Measurements from ENCODE around the gene GDNF. TPM values are rescaled to one million over a fixed set of nuclear protein-coding genes. Genes with fewer than 3 reads are reported as not detected.

The GDNF gene
- total RNA-seq, 1 experiment from 2014 or later = 14.7 TPM

DNA sequence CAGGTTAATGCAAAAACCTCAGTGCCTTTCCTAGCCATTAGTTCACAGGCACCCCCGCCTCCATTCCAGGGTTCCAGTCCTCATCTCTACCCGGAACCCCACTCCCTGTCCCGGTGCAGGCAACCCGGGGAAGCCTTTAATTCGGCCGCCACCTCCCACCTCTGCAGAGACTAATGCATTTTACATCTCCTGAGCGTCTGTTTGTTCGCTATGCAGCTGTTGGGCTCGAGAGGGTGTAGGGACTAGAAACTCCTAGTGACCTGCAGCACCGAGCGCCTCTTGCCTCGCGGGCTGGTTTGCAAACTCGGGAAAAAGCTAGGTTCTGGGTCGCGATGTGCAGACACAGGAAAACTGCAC is 3.6 kb downstream of the GDNF start:
- DNase-seq (ENCODE audit: low spot score) = no peak
- POLR2A ChIA-PET (ENCODE audit: low non-redundant PET) = interaction anchor here (0.6 kb wide), 1 partner anchor 299 kb away, joined by 3 read pairs; no protein-coding TSS in a partner anchor
- Histone ChIP-seq H3K4me1 (ENCODE audit: insufficient read depth, low read length, poor library complexity, severe bottlenecking) (peaks cover 44% of the 10 kb centered on the region), H3K36me3 (ENCODE audit: insufficient read depth, low read length, poor library complexity, severe bottlenecking) (no peaks in the 10 kb centered on the region), H3K9me3 (ENCODE audit: low read depth, low read length, poor library complexity, severe bottlenecking) (no peaks in the 10 kb centered on the region), H3K27ac (ENCODE audit: low read depth, low read length, poor library complexity, severe bottlenecking) (peak overlapping the region; percentile 84), H3K4me3 (ENCODE audit: low read depth, low read length, poor library complexity, severe bottlenecking) (peak overlapping the region; percentile 59), H3K27me3 (replicated peaks; ENCODE audit: insufficient read depth, low read depth, low read length, poor library complexity) (no peaks in the 10 kb centered on the region)
- intact Hi-C loops (cut with micrococcal nuclease; ENCODE audit: unreplicated experiment) = loop anchor here (2.0 to 5.0 kb wide), 3 partner anchors 113 to 424 kb away; no protein-coding TSS in a partner anchor
- CTCF ChIA-PET = interaction anchor here (1.0 to 1.4 kb wide), 3 partner anchors 341 to 423 kb away, joined by 4 to 7 read pairs (median 5); no protein-coding TSS in a partner anchor
- BruUV-seq (replicated peaks) = no TSS peak
- TF ChIP-seq, protein P1, sequence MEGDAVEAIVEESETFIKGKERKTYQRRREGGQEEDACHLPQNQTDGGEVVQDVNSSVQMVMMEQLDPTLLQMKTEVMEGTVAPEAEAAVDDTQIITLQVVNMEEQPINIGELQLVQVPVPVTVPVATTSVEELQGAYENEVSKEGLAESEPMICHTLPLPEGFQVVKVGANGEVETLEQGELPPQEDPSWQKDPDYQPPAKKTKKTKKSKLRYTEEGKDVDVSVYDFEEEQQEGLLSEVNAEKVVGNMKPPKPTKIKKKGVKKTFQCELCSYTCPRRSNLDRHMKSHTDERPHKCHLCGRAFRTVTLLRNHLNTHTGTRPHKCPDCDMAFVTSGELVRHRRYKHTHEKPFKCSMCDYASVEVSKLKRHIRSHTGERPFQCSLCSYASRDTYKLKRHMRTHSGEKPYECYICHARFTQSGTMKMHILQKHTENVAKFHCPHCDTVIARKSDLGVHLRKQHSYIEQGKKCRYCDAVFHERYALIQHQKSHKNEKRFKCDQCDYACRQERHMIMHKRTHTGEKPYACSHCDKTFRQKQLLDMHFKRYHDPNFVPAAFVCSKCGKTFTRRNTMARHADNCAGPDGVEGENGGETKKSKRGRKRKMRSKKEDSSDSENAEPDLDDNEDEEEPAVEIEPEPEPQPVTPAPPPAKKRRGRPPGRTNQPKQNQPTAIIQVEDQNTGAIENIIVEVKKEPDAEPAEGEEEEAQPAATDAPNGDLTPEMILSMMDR (conservative IDR thresholded peaks at IDR 0.05; ENCODE audit: low read depth, low read length) = no peak
- TF ChIP-seq EZH2 (IDR thresholded peaks at IDR 0.05; ENCODE audit: borderline replicate concordance, low read depth, low read length, poor library complexity, severe bottlenecking) = no peak

DNA sequence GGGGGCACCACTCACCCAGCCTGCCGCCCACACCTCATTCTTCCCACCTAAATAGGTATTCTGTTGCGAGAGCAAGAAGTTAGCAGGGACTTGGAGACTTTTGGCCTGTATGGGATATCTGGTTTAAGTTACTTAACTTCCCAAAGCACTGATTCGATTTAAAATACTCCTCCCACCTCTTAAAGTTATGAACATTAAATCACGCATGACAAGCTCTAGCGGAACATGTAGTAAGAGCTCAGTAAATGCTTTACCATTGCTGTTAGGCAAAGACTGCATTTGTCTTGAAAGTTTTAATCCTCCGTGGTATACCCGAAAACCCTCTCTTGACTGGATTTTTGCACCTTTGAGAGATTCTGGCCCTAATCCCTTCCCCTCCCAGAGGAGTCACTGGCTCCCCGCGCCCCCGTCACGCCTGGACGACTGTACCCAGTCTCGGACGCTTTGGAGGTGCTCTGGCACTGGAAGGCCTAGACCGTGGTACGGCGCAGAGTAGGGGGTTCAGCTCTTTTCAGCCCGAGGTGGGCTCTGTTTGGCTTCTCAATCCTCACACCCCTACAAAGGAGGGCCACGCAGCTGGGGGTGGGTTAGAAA is 4.4 kb downstream of the GDNF start:
- no peak for DNase-seq (ENCODE audit: low spot score)
- POLR2A ChIA-PET (ENCODE audit: low non-redundant PET) = no interaction called here
- no peaks in the 10 kb centered on the region for H3K36me3 ChIP-seq (ENCODE audit: insufficient read depth, low read length, poor library complexity, severe bottlenecking)
- peaks cover 40% of the 10 kb centered on the region for H3K4me1 ChIP-seq (ENCODE audit: insufficient read depth, low read length, poor library complexity, severe bottlenecking)
- no TSS peak for BruUV-seq (replicated peaks)
- H3K4me3 ChIP-seq (ENCODE audit: low read depth, low read length, poor library complexity, severe bottlenecking) = no peak overlapping the region
- no peak for TF ChIP-seq EZH2 (IDR thresholded peaks at IDR 0.05; ENCODE audit: borderline replicate concordance, low read depth, low read length, poor library complexity, severe bottlenecking)
- TF ChIP-seq, protein P1 (conservative IDR thresholded peaks at IDR 0.05; ENCODE audit: low read depth, low read length) = no peak
- intact Hi-C loops (cut with micrococcal nuclease; ENCODE audit: unreplicated experiment) = loop anchor here (5.0 kb wide), 2 partner anchors 258 to 423 kb away; no protein-coding TSS in a partner anchor
- CTCF ChIA-PET = interaction anchor here (0.7 kb wide), 1 partner anchor 61 kb away, joined by 7 read pairs; no protein-coding TSS in a partner anchor
- H3K27me3 ChIP-seq (replicated peaks; ENCODE audit: insufficient read depth, low read depth, low read length, poor library complexity) = no peaks in the 10 kb centered on the region
- no peaks in the 10 kb centered on the region for H3K9me3 ChIP-seq (ENCODE audit: low read depth, low read length, poor library complexity, severe bottlenecking)
- no peak overlapping the region for H3K27ac ChIP-seq (ENCODE audit: low read depth, low read length, poor library complexity, severe bottlenecking)

DNA sequence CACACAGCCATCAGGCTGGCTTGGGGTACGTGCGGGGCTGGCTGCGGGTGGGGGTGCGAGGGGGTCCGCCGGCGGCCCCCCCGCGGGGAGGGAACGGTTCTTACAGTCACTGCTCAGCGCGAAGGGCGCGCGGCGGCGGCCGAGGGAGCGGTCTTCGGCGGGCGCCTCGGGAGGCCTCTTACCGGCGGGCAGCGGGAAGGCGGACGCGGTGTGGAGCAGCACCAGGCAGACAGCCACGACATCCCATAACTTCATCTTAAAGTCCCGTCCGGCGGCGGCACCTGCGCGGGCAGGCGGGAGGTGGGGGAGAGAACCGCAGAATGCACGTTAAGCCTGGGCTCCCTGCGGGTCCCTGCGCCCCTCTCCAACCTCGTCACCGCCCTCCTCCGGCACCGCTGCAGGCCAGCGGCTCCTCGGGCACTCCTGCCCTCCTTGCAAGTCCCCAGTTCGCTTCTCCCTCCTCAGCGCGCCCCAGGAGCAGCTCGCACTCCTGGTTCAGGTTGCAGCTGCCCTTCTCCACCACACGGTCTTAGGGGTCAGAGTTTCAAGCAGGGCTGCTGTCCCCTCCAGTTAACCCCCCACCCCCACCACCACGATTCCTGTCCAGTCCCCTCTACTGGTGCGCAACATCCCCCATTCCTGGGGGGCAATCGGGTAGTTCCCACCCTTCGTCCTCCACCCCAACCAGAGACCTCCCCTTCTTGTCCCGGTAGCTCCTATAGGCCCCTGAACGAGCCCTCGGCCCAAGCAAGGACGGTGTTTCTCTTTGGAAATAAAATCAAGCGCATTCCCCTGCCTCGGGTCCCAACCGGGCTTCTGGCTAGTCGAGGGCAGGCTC is 5.1 kb downstream of the GDNF start:
- ChIA-PET CTCF (interaction anchor here (0.7 kb wide), 1 partner anchor 60 kb away, joined by 7 read pairs; no protein-coding TSS in a partner anchor), POLR2A (ENCODE audit: low non-redundant PET) (no interaction called here)
- peaks cover 40% of the 10 kb centered on the region for H3K4me1 ChIP-seq (ENCODE audit: insufficient read depth, low read length, poor library complexity, severe bottlenecking)
- no peaks in the 10 kb centered on the region for H3K9me3 ChIP-seq (ENCODE audit: low read depth, low read length, poor library complexity, severe bottlenecking)
- no peak for DNase-seq (ENCODE audit: low spot score)
- peak overlapping the region; percentile 46 for H3K27ac ChIP-seq (ENCODE audit: low read depth, low read length, poor library complexity, severe bottlenecking)
- H3K27me3 ChIP-seq (replicated peaks; ENCODE audit: insufficient read depth, low read depth, low read length, poor library complexity) = no peaks in the 10 kb centered on the region
- no peak overlapping the region for H3K4me3 ChIP-seq (ENCODE audit: low read depth, low read length, poor library complexity, severe bottlenecking)
- intact Hi-C loops (cut with micrococcal nuclease; ENCODE audit: unreplicated experiment) = loop anchor here (5.0 kb wide), 2 partner anchors 257 to 422 kb away; no protein-coding TSS in a partner anchor
- H3K36me3 ChIP-seq (ENCODE audit: insufficient read depth, low read length, poor library complexity, severe bottlenecking) = no peaks in the 10 kb centered on the region
- no peak for TF ChIP-seq EZH2 (IDR thresholded peaks at IDR 0.05; ENCODE audit: borderline replicate concordance, low read depth, low read length, poor library complexity, severe bottlenecking)
- TF ChIP-seq, protein P1 (conservative IDR thresholded peaks at IDR 0.05; ENCODE audit: low read depth, low read length) = no peak
- BruUV-seq (replicated peaks) = no TSS peak

All from A673 (cell line).